Aorta (tissue), 5 donors: ENCODE data around the gene SPAG16. TPM values are rescaled to one million over a fixed set of nuclear protein-coding genes. Genes with fewer than 3 reads are reported as not detected.

ENCODE experiments used
- ATAC-seq: fragments of 200-7000 bp; cut with Tn5 transposase; one replicate; pipeline ENCODE4 v1.9.1; 2022; ENCODE audit warnings: moderate library complexity; ENCODE audit not compliant: low FRiP score
- DNase-seq, 2 donors: peaks; one replicate each; pipeline ENCODE4 v3.0.0-alpha.2; 2020
- H3K27ac ChIP-seq, 2 donors: one replicate each; pipeline ENCODE4 v1.5.1; 2013; ENCODE audit warnings: low read length in 2 of 2, mild to moderate bottlenecking in 2 of 2, moderate library complexity in 2 of 2, control low read depth in 1 of 2, inconsistent platforms in 1 of 2, low read depth in 1 of 2
- H3K27me3 ChIP-seq, 2 donors: one replicate each; pipeline ENCODE4 v1.6.1; 2013; ENCODE audit warnings: control low read depth in 1 of 2, low read length in 1 of 2, mild to moderate bottlenecking in 1 of 2, moderate library complexity in 1 of 2; ENCODE audit not compliant: insufficient read depth in 2 of 2, control insufficient read depth in 1 of 2
- H3K36me3 ChIP-seq, 2 donors: one replicate each; pipeline ENCODE4 v1.6.1; 2013; ENCODE audit warnings: control low read depth in 1 of 2, low read length in 1 of 2, mild to moderate bottlenecking in 1 of 2; ENCODE audit not compliant: insufficient read depth in 2 of 2, control insufficient read depth in 1 of 2
- H3K4me1 ChIP-seq, 2 donors: one replicate each; pipeline ENCODE4 v1.6.1; 2013; ENCODE audit warnings: low read length in 2 of 2, control low read depth in 1 of 2, mild to moderate bottlenecking in 1 of 2, moderate library complexity in 1 of 2; ENCODE audit not compliant: insufficient read depth in 2 of 2, control insufficient read depth in 1 of 2
- H3K4me3 ChIP-seq, 2 donors: one replicate each; pipeline ENCODE4 v1.5.1; 2013; ENCODE audit warnings: low read length in 2 of 2, control low read depth in 1 of 2, mild to moderate bottlenecking in 1 of 2
- H3K9me3 ChIP-seq: one replicate; pipeline ENCODE4 v1.6.1; 2013; ENCODE audit warnings: mild to moderate bottlenecking, low read length; ENCODE audit not compliant: control insufficient read depth
- WGBS, 2 donors: extraction: QIAGEN DNeasy Blood & Tissue Kit; methylation state at CpG; one replicate each; pipeline ENCODE4 v1.1.7; 2013; 5-methylcytosine and 5-hydroxymethylcytosine counted together
- intact Hi-C, 2 donors: fragments of 100-400 bp; cut with DNase I; formaldehyde crosslinking; loops; one replicate each; pipeline versions ENCODE4 v1.14.2 to v1.15.0; 2022
- polyA plus RNA-seq, 2 donors: library from polyadenylated mRNA; stranded (reverse); fragments of 200-250 nt; gene quantifications; one replicate each; pipeline ENCODE4 v1.2.3, GENCODE V29; 2013
- total RNA-seq, 2 donors: library from RNA; stranded (reverse); fragmentation: NEBNext Ultra II Directional; extraction: Animal tissue kit (Norgen Biotek cat#: 25700); gene quantifications; one replicate each; pipeline ENCODE4 v1.2.1, GENCODE V29; 2021
- donor health status: healthy with polysubstance abuse.
- donor health status: Bipolar disorder and iron deficiency.
- donor health status: DM: no; HTN: no; CAD: no.
- donor health status: DM: no; HTN: no; CAD: no.
- donor health status: DM: yes; HTN: yes; CAD: no.

Gene SPAG16
- total and polyA plus RNA-seq, 4 donors, result 23.7 to 36.1 (median 24.4) TPM

DNA sequence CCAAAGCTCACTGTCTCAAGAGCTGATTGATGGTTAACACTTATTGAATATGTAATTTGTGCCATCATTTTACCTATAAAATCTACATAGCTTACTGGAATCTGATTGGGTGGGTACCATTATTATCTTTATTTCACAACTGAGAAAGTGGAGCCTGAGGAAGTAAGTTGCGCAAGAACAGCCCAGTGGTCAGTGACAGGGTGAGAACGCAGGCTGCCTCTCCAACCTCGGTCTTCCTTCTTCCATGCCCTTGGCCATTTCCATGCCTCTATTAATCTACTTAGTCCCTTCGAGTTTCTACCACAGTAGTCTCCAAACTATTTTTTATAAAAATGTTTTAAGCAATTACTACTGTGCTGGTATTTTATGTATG, 735.7 kb downstream of the SPAG16 start:
- 87 to 93% methylated on average over 4 of the region's 4 CpGs for WGBS, 2 donors
- intact Hi-C loops, result no loop called here
- Histone ChIP-seq H3K36me3 (no peaks in the 10 kb centered on the region), H3K4me3 (no peak overlapping the region), H3K27me3 (no peaks in the 10 kb centered on the region), H3K4me1 (no peaks in the 10 kb centered on the region), H3K27ac (no peak overlapping the region), H3K9me3 (no peaks in the 10 kb centered on the region)
- DNase-seq (no peak), ATAC-seq (no peak)

- intact Hi-C loops, result no loop called here
- no peaks in the 10 kb centered on the region for H3K9me3 ChIP-seq
- H3K27me3 ChIP-seq, result no peaks in the 10 kb centered on the region
- no peak overlapping the region for H3K27ac ChIP-seq
- no peak overlapping the region for H3K4me3 ChIP-seq
- WGBS, 2 donors, result 91 to 92% methylated on average over 2 of the region's 2 CpGs
- no peaks in the 10 kb centered on the region for H3K36me3 ChIP-seq
- ATAC-seq (no peak), DNase-seq (no peak)
- H3K4me1 ChIP-seq, result no peaks in the 10 kb centered on the region
Observed at GRCh38 chr2:214029190-214029589, 744.9 kb downstream of the SPAG16 start.

DNA sequence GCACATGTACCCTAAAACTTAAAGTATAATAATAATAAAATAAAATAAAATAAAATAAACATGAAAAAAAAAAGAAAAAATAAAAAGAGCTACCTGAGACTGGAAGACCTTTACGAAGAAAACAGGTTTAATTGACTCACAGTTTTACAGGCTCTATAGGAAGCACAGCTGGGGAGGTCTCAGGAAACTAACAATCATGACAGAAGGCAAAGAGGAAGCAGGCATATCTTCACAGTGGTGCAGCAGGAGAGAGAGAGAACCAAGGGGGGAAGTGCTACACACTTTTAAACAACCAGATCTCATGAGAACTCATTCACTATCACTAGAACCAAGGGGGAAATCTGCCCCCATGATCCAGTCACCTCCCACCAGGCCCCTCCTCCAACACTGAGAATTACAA, 747.3 kb downstream of the SPAG16 start:
- intact Hi-C loops, result no loop called here
- WGBS, 2 donors, result 92 to 93% methylated on average over 1 of the region's 1 CpG
- ATAC-seq (no peak), DNase-seq (no peak)
- H3K27me3 ChIP-seq, result no peaks in the 10 kb centered on the region
- no peaks in the 10 kb centered on the region for H3K36me3 ChIP-seq
- H3K27ac ChIP-seq, result no peak overlapping the region
- H3K9me3 ChIP-seq, result no peaks in the 10 kb centered on the region
- no peak overlapping the region for H3K4me3 ChIP-seq
- no peaks in the 10 kb centered on the region for H3K4me1 ChIP-seq

DNA sequence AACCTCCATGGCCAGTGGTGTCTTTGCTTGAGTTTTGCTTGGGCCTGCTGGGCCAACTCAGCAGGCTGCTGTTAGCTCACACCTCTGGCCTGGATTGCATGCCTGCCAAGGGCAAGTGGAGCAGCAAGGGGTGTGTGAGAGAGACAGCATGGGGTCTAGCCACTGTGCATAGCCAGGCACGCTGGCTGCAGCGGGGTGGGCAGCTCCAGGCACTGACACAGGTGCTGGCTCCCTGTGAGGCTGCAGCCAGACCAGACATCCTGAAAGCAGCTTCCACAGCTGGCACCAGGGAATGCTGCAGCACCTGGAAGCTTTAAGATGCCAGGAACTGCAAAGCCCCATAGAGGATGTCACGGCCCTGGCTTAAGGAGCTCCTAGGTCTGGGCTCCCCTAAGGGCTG, 750.2 kb downstream of the SPAG16 start:
- Histone ChIP-seq H3K4me1 (no peaks in the 10 kb centered on the region), H3K27me3 (no peaks in the 10 kb centered on the region), H3K9me3 (no peaks in the 10 kb centered on the region), H3K27ac (no peak overlapping the region), H3K36me3 (no peaks in the 10 kb centered on the region), H3K4me3 (no peak overlapping the region)
- no peak for ATAC-seq
- DNase-seq, result no peak
- 92 to 93% methylated on average over 3 of the region's 3 CpGs for WGBS, 2 donors
- intact Hi-C loops, result no loop called here

DNA sequence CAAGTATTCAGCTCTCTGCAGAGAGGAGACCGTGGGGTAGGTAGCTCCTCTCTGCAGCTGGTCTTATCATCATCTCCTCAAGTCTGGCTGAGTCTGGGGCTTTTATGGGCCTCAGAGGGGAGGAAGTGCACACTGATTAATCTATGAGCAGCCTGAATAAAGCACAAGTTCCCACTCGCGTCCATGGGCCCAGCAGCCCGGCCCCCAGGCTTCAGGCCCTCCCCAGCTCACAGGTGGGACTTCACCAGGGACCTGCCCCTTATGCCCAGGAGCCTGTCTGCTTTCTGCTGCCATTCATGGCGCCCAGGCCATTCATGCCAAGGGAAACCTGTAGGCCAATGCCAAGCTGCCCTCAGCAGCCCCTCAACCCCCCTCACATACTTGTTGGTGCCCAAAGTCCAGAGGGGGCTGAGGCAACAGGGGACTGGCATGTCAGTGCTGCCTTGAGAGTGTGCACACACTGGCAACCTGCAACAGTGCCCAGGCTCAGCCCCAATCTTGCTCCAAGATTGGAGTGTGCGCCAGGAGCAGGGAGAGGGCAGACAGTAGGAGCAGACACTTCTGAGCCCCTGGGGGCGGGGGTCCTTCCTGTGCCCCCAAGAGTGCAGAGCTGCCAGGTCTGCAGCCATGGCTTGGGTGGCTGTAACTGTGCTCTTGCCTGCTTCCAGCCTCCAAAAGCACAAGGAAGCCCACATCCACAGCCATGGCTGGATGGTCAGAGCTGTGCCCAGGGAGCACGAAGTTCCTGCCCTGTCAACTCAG, 751.0 kb downstream of the SPAG16 start:
- no peaks in the 10 kb centered on the region for H3K9me3 ChIP-seq
- no peaks in the 10 kb centered on the region for H3K27me3 ChIP-seq
- WGBS, 2 donors, result 89 to 94% methylated on average over 8 of the region's 8 CpGs
- H3K4me1 ChIP-seq, result no peaks in the 10 kb centered on the region
- no peak overlapping the region for H3K27ac ChIP-seq
- intact Hi-C loops, result no loop called here
- DNase-seq (no peak), ATAC-seq (peak; percentile 22)
- H3K36me3 ChIP-seq, result no peaks in the 10 kb centered on the region
- no peak overlapping the region for H3K4me3 ChIP-seq

GRCh38 chr2:214035921-214036320, 751.7 kb downstream of the SPAG16 start:
- 96 to 100% methylated on average over 2 of the region's 2 CpGs for WGBS, 2 donors
- Histone ChIP-seq H3K27me3 (no peaks in the 10 kb centered on the region), H3K4me1 (no peaks in the 10 kb centered on the region), H3K27ac (no peak overlapping the region), H3K4me3 (no peak overlapping the region), H3K36me3 (no peaks in the 10 kb centered on the region), H3K9me3 (no peaks in the 10 kb centered on the region)
- DNase-seq (no peak), ATAC-seq (no peak)
- intact Hi-C loops, result no loop called here

DNA sequence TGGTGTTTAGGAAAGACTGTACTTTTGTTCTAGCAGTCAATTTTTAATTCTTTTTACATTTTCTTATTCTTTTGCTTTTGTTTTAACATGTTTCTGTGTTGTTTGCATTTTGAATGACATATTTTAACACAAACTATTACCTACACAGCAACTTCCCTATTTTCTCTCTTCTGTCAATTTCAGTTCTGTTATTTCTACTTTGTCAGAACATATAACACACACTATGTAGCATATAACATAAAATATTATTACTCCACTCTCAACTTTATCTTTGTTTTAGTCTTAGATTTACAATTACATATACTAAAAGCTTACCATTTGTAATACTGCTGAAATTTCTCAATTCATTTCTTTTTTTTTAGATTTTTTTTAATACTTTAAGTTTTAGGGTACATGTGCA, 753.9 kb downstream of the SPAG16 start:
- Histone ChIP-seq H3K27me3 (no peaks in the 10 kb centered on the region), H3K27ac (no peak overlapping the region), H3K36me3 (no peaks in the 10 kb centered on the region), H3K4me3 (no peak overlapping the region), H3K4me1 (no peaks in the 10 kb centered on the region), H3K9me3 (no peaks in the 10 kb centered on the region)
- intact Hi-C loops, result no loop called here
- ATAC-seq (no peak), DNase-seq (no peak)

- WGBS, 2 donors, result 16 to 20% methylated on average over 2 of the region's 2 CpGs
Observed at GRCh38 chr2:214050731-214051130, 766.5 kb downstream of the SPAG16 start.

DNA sequence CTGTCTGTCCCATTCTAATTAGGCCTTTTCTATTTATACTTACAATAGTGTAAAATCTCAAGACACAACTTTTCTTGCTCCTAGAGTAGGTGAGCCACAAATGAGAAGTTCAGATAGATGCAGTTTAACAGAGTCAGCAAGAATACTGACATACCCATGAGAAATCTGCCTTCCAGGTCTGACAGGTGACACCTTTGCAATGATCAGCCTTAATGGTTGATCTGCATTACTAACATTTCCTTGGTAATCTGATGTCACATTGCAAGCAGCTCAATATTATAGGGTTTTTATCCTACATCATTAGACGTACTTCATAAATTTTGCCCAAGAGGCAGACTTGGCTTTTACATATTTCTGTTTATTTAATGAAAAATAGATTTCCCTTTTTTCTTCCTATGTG, 767.3 kb downstream of the SPAG16 start:
- no peak for DNase-seq
- 87 to 88% methylated on average over 1 of the region's 1 CpG for WGBS, 2 donors
- Histone ChIP-seq H3K4me3 (no peak overlapping the region), H3K27me3 (no peaks in the 10 kb centered on the region), H3K4me1 (peaks cover 0 to 4% of the 10 kb centered on the region in 2 donors), H3K9me3 (no peaks in the 10 kb centered on the region), H3K27ac (no peak overlapping the region), H3K36me3 (no peaks in the 10 kb centered on the region)
- intact Hi-C loops, result no loop called here
- ATAC-seq, result no peak

More at GRCh38 chr2:214050731-214051130, 766.5 kb downstream of the SPAG16 start:
- H3K27ac ChIP-seq, result no peak overlapping the region
- no peaks in the 10 kb centered on the region for H3K36me3 ChIP-seq
- intact Hi-C loops, result no loop called here
- H3K9me3 ChIP-seq, result no peaks in the 10 kb centered on the region
- H3K27me3 ChIP-seq, result no peaks in the 10 kb centered on the region
- no peak for DNase-seq
- no peak for ATAC-seq
- peaks cover 0 to 4% of the 10 kb centered on the region in 2 donors for H3K4me1 ChIP-seq
- H3K4me3 ChIP-seq, result no peak overlapping the region
